ENCODE measurements around the gene TAF1B.

TAF1B gene

GRCh38 chr2:9843229-9844035, at the start of gene TAF1B:
TSS of gene TAF1B (plus strand) at chr2:9843474. CDS start at chr2:9843542, 68 bp downstream.
- Histone ChIP-seq H3K9me3 (ENCODE audit: low read length) (no peaks in the 10 kb centered on the region), H3K36me3 (ENCODE audit: insufficient read depth, low read length) (peaks cover 10% of the 10 kb centered on the region), H3K27me3 (ENCODE audit: control insufficient read depth in 1 of 2, insufficient read depth in 2 of 2, low read length in 2 of 2) (no peaks in the 10 kb centered on the region), H3K4me3 (ENCODE audit: low read depth in 1 of 2, low read length in 2 of 2) (peak within 1 kb of the TSS; percentile 79 to 81), H3K4me1 (ENCODE audit: insufficient read depth, low read length) (peaks cover 13% of the 10 kb centered on the region), H3K27ac (ENCODE audit: low read depth, low read length) (peak within 1 kb of the TSS; percentile 87), H3K9ac (ENCODE audit: low read length) (peak within 1 kb of the TSS; percentile 55)

- Histone ChIP-seq H3K36me3 (ENCODE audit: insufficient read depth, low read length) (no peaks in the 10 kb centered on the region), H3K27ac (ENCODE audit: low read depth, low read length) (no peak overlapping the region), H3K4me1 (ENCODE audit: insufficient read depth, low read length) (no peaks in the 10 kb centered on the region), H3K9me3 (ENCODE audit: low read length) (no peaks in the 10 kb centered on the region), H3K4me3 (ENCODE audit: low read depth in 1 of 2, low read length in 2 of 2) (no peak overlapping the region), H3K27me3 (ENCODE audit: control insufficient read depth in 1 of 2, insufficient read depth in 2 of 2, low read length in 2 of 2) (no peaks in the 10 kb centered on the region), H3K9ac (ENCODE audit: low read length) (no peak overlapping the region)
These were observed 49.2 kb upstream of the TAF1B start for GRCh38 chr2:9793918-9794717.

GRCh38 chr2:9795071-9795470, 48.2 kb upstream of the TAF1B start:
- H3K36me3 ChIP-seq (ENCODE audit: insufficient read depth, low read length): no peaks in the 10 kb centered on the region
- peaks cover 4% of the 10 kb centered on the region for H3K4me1 ChIP-seq (ENCODE audit: insufficient read depth, low read length)
- no peak overlapping the region for H3K9ac ChIP-seq (ENCODE audit: low read length)
- no peaks in the 10 kb centered on the region for H3K27me3 ChIP-seq (ENCODE audit: control insufficient read depth in 1 of 2, insufficient read depth in 2 of 2, low read length in 2 of 2)
- no peak overlapping the region for H3K4me3 ChIP-seq (ENCODE audit: low read depth in 1 of 2, low read length in 2 of 2)
- H3K9me3 ChIP-seq (ENCODE audit: low read length): no peaks in the 10 kb centered on the region
- H3K27ac ChIP-seq (ENCODE audit: low read depth, low read length): no peak overlapping the region

GRCh38 chr2:9796056-9797010, 46.9 kb upstream of the TAF1B start:
- Histone ChIP-seq H3K4me3 (ENCODE audit: low read depth in 1 of 2, low read length in 2 of 2) (no peak overlapping the region), H3K4me1 (ENCODE audit: insufficient read depth, low read length) (peaks cover 5% of the 10 kb centered on the region), H3K36me3 (ENCODE audit: insufficient read depth, low read length) (no peaks in the 10 kb centered on the region), H3K9ac (ENCODE audit: low read length) (no peak overlapping the region), H3K9me3 (ENCODE audit: low read length) (no peaks in the 10 kb centered on the region), H3K27ac (ENCODE audit: low read depth, low read length) (no peak overlapping the region), H3K27me3 (ENCODE audit: control insufficient read depth in 1 of 2, insufficient read depth in 2 of 2, low read length in 2 of 2) (no peaks in the 10 kb centered on the region)

- H3K4me1 ChIP-seq (ENCODE audit: insufficient read depth, low read length): peaks cover 5% of the 10 kb centered on the region
- no peaks in the 10 kb centered on the region for H3K27me3 ChIP-seq (ENCODE audit: control insufficient read depth in 1 of 2, insufficient read depth in 2 of 2, low read length in 2 of 2)
- H3K27ac ChIP-seq (ENCODE audit: low read depth, low read length): no peak overlapping the region
- no peak overlapping the region for H3K4me3 ChIP-seq (ENCODE audit: low read depth in 1 of 2, low read length in 2 of 2)
- H3K9me3 ChIP-seq (ENCODE audit: low read length): no peaks in the 10 kb centered on the region
- no peak overlapping the region for H3K9ac ChIP-seq (ENCODE audit: low read length)
- H3K36me3 ChIP-seq (ENCODE audit: insufficient read depth, low read length): no peaks in the 10 kb centered on the region
These were observed 46.2 kb upstream of the TAF1B start for GRCh38 chr2:9797086-9797485.

GRCh38 chr2:9797681-9798556, 45.4 kb upstream of the TAF1B start:
- H3K36me3 ChIP-seq (ENCODE audit: insufficient read depth, low read length): no peaks in the 10 kb centered on the region
- peaks cover 8% of the 10 kb centered on the region for H3K4me1 ChIP-seq (ENCODE audit: insufficient read depth, low read length)
- H3K4me3 ChIP-seq (ENCODE audit: low read depth in 1 of 2, low read length in 2 of 2): no peak overlapping the region
- H3K9me3 ChIP-seq (ENCODE audit: low read length): no peaks in the 10 kb centered on the region
- H3K27ac ChIP-seq (ENCODE audit: low read depth, low read length): no peak overlapping the region
- H3K27me3 ChIP-seq (ENCODE audit: control insufficient read depth in 1 of 2, insufficient read depth in 2 of 2, low read length in 2 of 2): no peaks in the 10 kb centered on the region
- no peak overlapping the region for H3K9ac ChIP-seq (ENCODE audit: low read length)

GRCh38 chr2:9799011-9799596, 44.2 kb upstream of the TAF1B start:
- no peaks in the 10 kb centered on the region for H3K27me3 ChIP-seq (ENCODE audit: control insufficient read depth in 1 of 2, insufficient read depth in 2 of 2, low read length in 2 of 2)
- no peak overlapping the region for H3K27ac ChIP-seq (ENCODE audit: low read depth, low read length)
- H3K9me3 ChIP-seq (ENCODE audit: low read length): no peaks in the 10 kb centered on the region
- H3K9ac ChIP-seq (ENCODE audit: low read length): no peak overlapping the region
- peaks cover 8% of the 10 kb centered on the region for H3K4me1 ChIP-seq (ENCODE audit: insufficient read depth, low read length)
- no peaks in the 10 kb centered on the region for H3K36me3 ChIP-seq (ENCODE audit: insufficient read depth, low read length)
- no peak overlapping the region for H3K4me3 ChIP-seq (ENCODE audit: low read depth in 1 of 2, low read length in 2 of 2)

GRCh38 chr2:9799729-9800632, 43.3 kb upstream of the TAF1B start:
- H3K9ac ChIP-seq (ENCODE audit: low read length): no peak overlapping the region
- no peaks in the 10 kb centered on the region for H3K9me3 ChIP-seq (ENCODE audit: low read length)
- no peaks in the 10 kb centered on the region for H3K27me3 ChIP-seq (ENCODE audit: control insufficient read depth in 1 of 2, insufficient read depth in 2 of 2, low read length in 2 of 2)
- H3K27ac ChIP-seq (ENCODE audit: low read depth, low read length): no peak overlapping the region
- no peak overlapping the region for H3K4me3 ChIP-seq (ENCODE audit: low read depth in 1 of 2, low read length in 2 of 2)
- no peaks in the 10 kb centered on the region for H3K36me3 ChIP-seq (ENCODE audit: insufficient read depth, low read length)
- peaks cover 8% of the 10 kb centered on the region for H3K4me1 ChIP-seq (ENCODE audit: insufficient read depth, low read length)

GRCh38 chr2:9800639-9800974, 42.7 kb upstream of the TAF1B start:
- no peak overlapping the region for H3K27ac ChIP-seq (ENCODE audit: low read depth, low read length)
- no peak overlapping the region for H3K9ac ChIP-seq (ENCODE audit: low read length)
- H3K4me1 ChIP-seq (ENCODE audit: insufficient read depth, low read length): peaks cover 8% of the 10 kb centered on the region

More at GRCh38 chr2:9800639-9800974, 42.7 kb upstream of the TAF1B start:
- Histone ChIP-seq H3K27me3 (ENCODE audit: control insufficient read depth in 1 of 2, insufficient read depth in 2 of 2, low read length in 2 of 2) (no peaks in the 10 kb centered on the region), H3K4me3 (ENCODE audit: low read depth in 1 of 2, low read length in 2 of 2) (no peak overlapping the region), H3K36me3 (ENCODE audit: insufficient read depth, low read length) (no peaks in the 10 kb centered on the region), H3K9me3 (ENCODE audit: low read length) (no peaks in the 10 kb centered on the region)

All from muscle layer of colon (tissue), 2 donors.